GM12875 (cell line): ENCODE results near the gene DKK2.

Experiments used
- H3K4me3 ChIP-seq: one replicate; pipeline ENCODE4 v1.5.1; 2011; ENCODE audit warnings: low read depth, low read length, control low read depth
- CTCF ChIP-seq: IDR thresholded peaks from 2 replicates; pipeline ENCODE4 v1.5.1; 2011; ENCODE audit warnings: low read depth, mild to moderate bottlenecking, control low read depth, inconsistent platforms, low read length, moderate library complexity, borderline replicate concordance; ENCODE audit not compliant: insufficient read depth

DKK2 gene

GRCh38 chr4:106892786-106893185 lies 143.3 kb downstream of the DKK2 start:
- TF ChIP-seq CTCF = no peak
- H3K4me3 ChIP-seq = no peak overlapping the region

DNA sequence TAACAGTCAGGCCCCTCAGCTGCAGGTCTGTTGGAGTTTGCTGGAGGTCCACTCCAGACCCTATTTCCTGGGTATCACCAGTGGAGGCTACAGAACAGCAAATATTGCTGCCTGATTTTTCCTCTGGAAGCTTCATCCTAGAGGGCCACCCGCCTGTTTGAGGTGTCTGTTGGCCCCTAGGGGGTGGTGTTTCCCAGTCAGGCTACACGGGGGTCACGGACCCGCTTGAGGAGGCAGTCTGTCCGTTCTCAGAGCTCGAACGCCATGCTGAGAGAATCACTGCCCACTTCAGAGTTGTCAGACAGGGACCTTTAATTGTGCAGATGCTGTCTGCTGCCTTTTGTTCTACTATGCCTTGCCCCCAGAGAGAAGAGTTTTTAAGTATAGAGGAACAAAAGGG lies 160.8 kb downstream of the DKK2 start:
- TF ChIP-seq CTCF = no peak
- no peak overlapping the region for H3K4me3 ChIP-seq
